ENCODE measurements around the gene ALPP.
"Not testable (repeated sequence)": the region's sequence is repeated elsewhere in the genome, so short reads cannot be mapped to it uniquely, and the experiment has no call there.

ALPP gene

GRCh38 chr2:232378735-232379151, at the start of gene ALPP:
TSS of gene ALPP (plus strand) at chr2:232378751. CDS start at chr2:232378803, 52 bp downstream.
- not testable (repeated sequence) for H3K4me1 Mint-ChIP-seq, H3K9me3 Mint-ChIP-seq, H3K36me3 Mint-ChIP-seq, ATAC-seq, H3K27ac Mint-ChIP-seq, H3K4me3 Mint-ChIP-seq
- peaks cover 57% of the 10 kb centered on the region for H3K27me3 Mint-ChIP-seq

- Mint-ChIP-seq H3K9me3 (no peaks in the 10 kb centered on the region), H3K4me1 (peaks cover 21% of the 10 kb centered on the region), H3K36me3 (peaks cover 14% of the 10 kb centered on the region), H3K27me3 (no peaks in the 10 kb centered on the region), H3K4me3 (no peak overlapping the region), H3K27ac (no peak overlapping the region)
- ATAC-seq = no peak
These were observed 48.9 kb upstream of the ALPP start for GRCh38 chr2:232329716-232330067.

- no peak overlapping the region for H3K27ac Mint-ChIP-seq
- no peaks in the 10 kb centered on the region for H3K27me3 Mint-ChIP-seq
- ATAC-seq = no peak
These were observed 48.2 kb upstream of the ALPP start for GRCh38 chr2:232330068-232330999.

GRCh38 chr2:232331061-232331460, 47.5 kb upstream of the ALPP start:
- H3K4me3 Mint-ChIP-seq, ATAC-seq, H3K9me3 Mint-ChIP-seq, H3K27me3 Mint-ChIP-seq, H3K27ac Mint-ChIP-seq: not testable (repeated sequence)
- H3K4me1 Mint-ChIP-seq = peaks cover 21% of the 10 kb centered on the region
- peaks cover 18% of the 10 kb centered on the region for H3K36me3 Mint-ChIP-seq

More at GRCh38 chr2:232330068-232330999, 48.2 kb upstream of the ALPP start:
- peaks cover 14% of the 10 kb centered on the region for H3K36me3 Mint-ChIP-seq
- peaks cover 21% of the 10 kb centered on the region for H3K4me1 Mint-ChIP-seq
- H3K4me3 Mint-ChIP-seq = no peak overlapping the region
- no peaks in the 10 kb centered on the region for H3K9me3 Mint-ChIP-seq

GRCh38 chr2:232331641-232332040, 46.9 kb upstream of the ALPP start:
- not testable (repeated sequence) for H3K4me3 Mint-ChIP-seq

GRCh38 chr2:232332244-232332939, 46.2 kb upstream of the ALPP start:
- ATAC-seq, H3K9me3 Mint-ChIP-seq, H3K27ac Mint-ChIP-seq, H3K4me3 Mint-ChIP-seq, H3K27me3 Mint-ChIP-seq: not testable (repeated sequence)
- Mint-ChIP-seq H3K4me1 (peaks cover 12% of the 10 kb centered on the region), H3K36me3 (peaks cover 19% of the 10 kb centered on the region)

More at GRCh38 chr2:232331641-232332040, 46.9 kb upstream of the ALPP start:
- peaks cover 19% of the 10 kb centered on the region for H3K4me1 Mint-ChIP-seq
- ATAC-seq, H3K9me3 Mint-ChIP-seq, H3K27me3 Mint-ChIP-seq, H3K27ac Mint-ChIP-seq: not testable (repeated sequence)
- peaks cover 19% of the 10 kb centered on the region for H3K36me3 Mint-ChIP-seq

- peaks cover 19% of the 10 kb centered on the region for H3K36me3 Mint-ChIP-seq
- H3K4me3 Mint-ChIP-seq = no peak overlapping the region
- H3K27me3 Mint-ChIP-seq = no peaks in the 10 kb centered on the region
- H3K9me3 Mint-ChIP-seq = no peaks in the 10 kb centered on the region
- H3K27ac Mint-ChIP-seq = no peak overlapping the region
- ATAC-seq = no peak
- peaks cover 7% of the 10 kb centered on the region for H3K4me1 Mint-ChIP-seq
These were observed 45.7 kb upstream of the ALPP start for GRCh38 chr2:232332940-232333259.

- Mint-ChIP-seq H3K27me3 (no peaks in the 10 kb centered on the region), H3K27ac (no peak overlapping the region), H3K9me3 (no peaks in the 10 kb centered on the region), H3K4me3 (no peak overlapping the region), H3K36me3 (peaks cover 19% of the 10 kb centered on the region), H3K4me1 (peaks cover under 1% of the 10 kb centered on the region)
- ATAC-seq = no peak
These were observed 45.0 kb upstream of the ALPP start for GRCh38 chr2:232333361-232334135.

- not testable (repeated sequence) for ATAC-seq, H3K9me3 Mint-ChIP-seq, H3K27ac Mint-ChIP-seq, H3K4me1 Mint-ChIP-seq, H3K4me3 Mint-ChIP-seq, H3K27me3 Mint-ChIP-seq
- peaks cover 27% of the 10 kb centered on the region for H3K36me3 Mint-ChIP-seq
These were observed 44.2 kb upstream of the ALPP start for GRCh38 chr2:232334136-232334884.

GRCh38 chr2:232334885-232335205, 43.7 kb upstream of the ALPP start:
- H3K9me3 Mint-ChIP-seq, H3K27ac Mint-ChIP-seq, H3K27me3 Mint-ChIP-seq, H3K4me1 Mint-ChIP-seq, ATAC-seq, H3K4me3 Mint-ChIP-seq: not testable (repeated sequence)
- H3K36me3 Mint-ChIP-seq = peaks cover 32% of the 10 kb centered on the region

- not testable (repeated sequence) for H3K27ac Mint-ChIP-seq, H3K9me3 Mint-ChIP-seq, H3K27me3 Mint-ChIP-seq, H3K4me3 Mint-ChIP-seq, H3K4me1 Mint-ChIP-seq, ATAC-seq
- peaks cover 34% of the 10 kb centered on the region for H3K36me3 Mint-ChIP-seq
These were observed 43.2 kb upstream of the ALPP start for GRCh38 chr2:232335206-232335858.

- Mint-ChIP-seq H3K36me3 (peaks cover 34% of the 10 kb centered on the region), H3K27ac (no peak overlapping the region), H3K4me3 (no peak overlapping the region), H3K4me1 (no peaks in the 10 kb centered on the region), H3K27me3 (no peaks in the 10 kb centered on the region), H3K9me3 (no peaks in the 10 kb centered on the region)
- ATAC-seq = no peak
These were observed 42.7 kb upstream of the ALPP start for GRCh38 chr2:232335859-232336215.

- Mint-ChIP-seq H3K4me1 (no peaks in the 10 kb centered on the region), H3K4me3 (no peak overlapping the region), H3K36me3 (peaks cover 34% of the 10 kb centered on the region), H3K27me3 (no peaks in the 10 kb centered on the region), H3K9me3 (no peaks in the 10 kb centered on the region), H3K27ac (no peak overlapping the region)
- ATAC-seq = no peak
These were observed 42.3 kb upstream of the ALPP start for GRCh38 chr2:232336241-232336736.

- ATAC-seq = no peak
- Mint-ChIP-seq H3K27me3 (no peaks in the 10 kb centered on the region), H3K9me3 (no peaks in the 10 kb centered on the region), H3K4me3 (no peak overlapping the region), H3K27ac (no peak overlapping the region), H3K4me1 (no peaks in the 10 kb centered on the region), H3K36me3 (peaks cover 34% of the 10 kb centered on the region)
These were observed 41.4 kb upstream of the ALPP start for GRCh38 chr2:232336981-232337720.
